ENCODE results near the gene LDLR.

The LDLR gene

DNA sequence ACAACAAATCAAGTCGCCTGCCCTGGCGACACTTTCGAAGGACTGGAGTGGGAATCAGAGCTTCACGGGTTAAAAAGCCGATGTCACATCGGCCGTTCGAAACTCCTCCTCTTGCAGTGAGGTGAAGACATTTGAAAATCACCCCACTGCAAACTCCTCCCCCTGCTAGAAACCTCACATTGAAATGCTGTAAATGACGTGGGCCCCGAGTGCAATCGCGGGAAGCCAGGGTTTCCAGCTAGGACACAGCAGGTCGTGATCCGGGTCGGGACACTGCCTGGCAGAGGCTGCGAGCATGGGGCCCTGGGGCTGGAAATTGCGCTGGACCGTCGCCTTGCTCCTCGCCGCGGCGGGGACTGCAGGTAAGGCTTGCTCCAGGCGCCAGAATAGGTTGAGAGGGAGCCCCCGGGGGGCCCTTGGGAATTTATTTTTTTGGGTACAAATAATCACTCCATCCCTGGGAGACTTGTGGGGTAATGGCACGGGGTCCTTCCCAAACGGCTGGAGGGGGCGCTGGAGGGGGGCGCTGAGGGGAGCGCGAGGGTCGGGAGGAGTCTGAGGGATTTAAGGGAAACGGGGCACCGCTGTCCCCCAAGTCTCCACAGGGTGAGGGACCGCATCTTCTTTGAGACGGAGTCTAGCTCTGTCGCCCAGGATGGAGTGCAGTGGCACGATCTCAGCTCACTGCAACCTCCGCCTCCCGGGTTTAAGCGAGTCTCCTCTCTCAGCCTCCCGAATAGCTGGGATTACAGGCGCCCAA is at the start of gene LDLR:
TSS of gene LDLR (plus strand) at position 210 of the 760 bp plus-strand sequence. CDS start at position 296, 86 bp downstream.
- peak; percentile 57 for DNase-seq (ENCODE audit: low read depth)

GRCh38 chr19:11041194-11041593 is 48.1 kb upstream of the LDLR start:
- no peak for DNase-seq (ENCODE audit: low read depth)

GRCh38 chr19:11041966-11042627 is 47.2 kb upstream of the LDLR start:
- no peak for DNase-seq (ENCODE audit: low read depth)

- no peak for DNase-seq (ENCODE audit: low read depth)
Observed at GRCh38 chr19:11044431-11044830, 44.8 kb upstream of the LDLR start.

GRCh38 chr19:11045536-11045935 is 43.7 kb upstream of the LDLR start:
- no peak for DNase-seq (ENCODE audit: low read depth)

GRCh38 chr19:11046605-11047354 is 42.5 kb upstream of the LDLR start:
- DNase-seq (ENCODE audit: low read depth) = no peak

GRCh38 chr19:11047866-11048265 is 41.4 kb upstream of the LDLR start:
- DNase-seq (ENCODE audit: low read depth) = no peak

DNA sequence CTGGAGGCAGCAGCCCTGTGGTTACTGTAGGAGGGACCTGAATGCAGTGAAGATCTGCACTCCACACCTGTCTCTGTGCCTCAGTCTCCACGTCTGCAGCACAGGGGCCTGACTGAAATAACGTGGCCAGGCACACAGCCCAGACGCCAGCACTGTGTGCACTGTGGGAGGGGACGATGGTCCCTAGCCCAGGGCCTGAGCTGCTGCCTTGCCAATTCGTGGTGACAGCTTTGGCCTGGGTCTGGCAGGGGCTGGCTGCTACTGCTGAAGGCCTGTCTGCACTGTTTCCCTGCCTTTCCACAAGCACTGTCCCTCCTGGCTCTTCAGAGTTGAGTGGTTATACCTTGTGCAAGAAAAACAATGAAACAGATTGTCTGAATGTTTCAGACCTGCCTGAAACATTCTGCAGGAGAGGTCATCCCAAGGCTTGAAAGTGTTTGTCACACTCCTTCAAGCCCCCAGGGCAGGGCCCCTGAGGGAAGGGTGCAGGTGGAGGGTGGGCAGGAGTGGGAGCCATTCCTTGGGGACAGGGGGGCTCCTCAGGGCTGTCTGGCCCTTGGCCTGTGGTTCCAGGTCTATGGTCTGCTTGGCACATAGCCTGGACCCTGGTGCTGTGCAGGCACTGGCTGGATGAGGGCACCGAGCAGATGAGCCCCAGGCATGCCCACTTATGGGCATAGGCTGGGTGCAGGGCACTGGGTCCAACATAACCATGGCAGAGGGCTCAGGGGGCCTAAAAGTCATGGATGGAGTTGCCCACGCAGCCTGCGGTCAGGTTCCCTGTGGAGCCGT is 38.7 kb upstream of the LDLR start:
- DNase-seq (ENCODE audit: low read depth) = no peak

- DNase-seq (ENCODE audit: low read depth) = no peak
Observed at GRCh38 chr19:11053817-11054195, 35.5 kb upstream of the LDLR start.

GRCh38 chr19:11054200-11054599 is 35.1 kb upstream of the LDLR start:
- DNase-seq (ENCODE audit: low read depth) = no peak

DNA sequence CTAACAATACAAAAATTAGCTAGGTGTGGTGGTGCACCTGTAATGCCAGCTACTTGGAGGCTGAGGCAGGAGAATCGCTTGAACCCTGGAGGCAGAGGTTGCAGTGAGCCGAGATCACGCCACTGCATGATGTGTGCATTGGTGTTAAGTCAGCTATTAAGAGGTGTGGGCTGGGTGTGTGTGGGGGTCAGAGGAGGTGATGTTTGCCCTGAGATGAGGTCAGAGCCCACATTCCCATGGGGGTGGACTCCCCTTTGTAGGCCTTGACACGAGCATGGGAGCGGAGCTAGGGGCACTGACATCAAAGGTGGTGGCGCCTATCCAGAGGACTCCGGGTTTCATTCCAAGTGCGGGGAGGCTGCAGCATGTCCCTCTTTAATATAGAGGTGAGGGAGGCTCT is 34.6 kb upstream of the LDLR start:
- no peak for DNase-seq (ENCODE audit: low read depth)

DNA sequence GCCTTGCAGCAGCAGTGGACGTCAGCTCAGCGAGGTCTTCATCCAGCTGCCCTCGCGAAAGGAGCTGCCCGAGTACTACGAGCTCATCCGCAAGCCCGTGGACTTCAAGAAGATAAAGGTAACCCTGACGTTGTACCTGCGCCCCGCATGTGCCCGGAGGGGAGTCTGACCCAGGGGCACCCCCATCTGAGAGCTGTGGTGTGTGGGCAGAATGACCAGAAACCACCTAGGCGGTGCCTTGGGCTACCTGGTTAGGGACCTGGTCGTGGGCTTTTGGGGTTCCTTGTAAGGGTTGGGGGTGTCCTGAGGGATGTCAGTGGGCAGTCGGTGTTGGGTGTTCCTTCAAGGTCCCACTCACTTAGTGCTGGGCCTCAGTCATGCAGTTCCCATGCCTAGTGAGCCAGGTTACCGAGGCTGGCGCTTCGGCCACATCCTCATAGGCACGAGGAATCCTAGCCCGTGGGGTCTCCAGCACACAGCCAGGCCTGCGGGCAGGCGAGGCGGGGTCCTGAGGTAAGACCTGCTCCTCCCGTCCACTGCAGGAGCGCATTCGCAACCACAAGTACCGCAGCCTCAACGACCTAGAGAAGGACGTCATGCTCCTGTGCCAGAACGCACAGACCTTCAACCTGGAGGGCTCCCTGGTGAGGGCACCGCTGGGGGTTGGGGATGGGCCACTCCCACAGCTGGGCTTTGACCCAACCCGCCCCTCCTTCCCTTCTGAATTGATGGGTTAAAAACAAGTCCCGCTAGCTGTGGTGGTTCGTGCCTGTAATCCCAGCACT is 30.8 kb upstream of the LDLR start:
- DNase-seq (ENCODE audit: low read depth) = no peak

DNA sequence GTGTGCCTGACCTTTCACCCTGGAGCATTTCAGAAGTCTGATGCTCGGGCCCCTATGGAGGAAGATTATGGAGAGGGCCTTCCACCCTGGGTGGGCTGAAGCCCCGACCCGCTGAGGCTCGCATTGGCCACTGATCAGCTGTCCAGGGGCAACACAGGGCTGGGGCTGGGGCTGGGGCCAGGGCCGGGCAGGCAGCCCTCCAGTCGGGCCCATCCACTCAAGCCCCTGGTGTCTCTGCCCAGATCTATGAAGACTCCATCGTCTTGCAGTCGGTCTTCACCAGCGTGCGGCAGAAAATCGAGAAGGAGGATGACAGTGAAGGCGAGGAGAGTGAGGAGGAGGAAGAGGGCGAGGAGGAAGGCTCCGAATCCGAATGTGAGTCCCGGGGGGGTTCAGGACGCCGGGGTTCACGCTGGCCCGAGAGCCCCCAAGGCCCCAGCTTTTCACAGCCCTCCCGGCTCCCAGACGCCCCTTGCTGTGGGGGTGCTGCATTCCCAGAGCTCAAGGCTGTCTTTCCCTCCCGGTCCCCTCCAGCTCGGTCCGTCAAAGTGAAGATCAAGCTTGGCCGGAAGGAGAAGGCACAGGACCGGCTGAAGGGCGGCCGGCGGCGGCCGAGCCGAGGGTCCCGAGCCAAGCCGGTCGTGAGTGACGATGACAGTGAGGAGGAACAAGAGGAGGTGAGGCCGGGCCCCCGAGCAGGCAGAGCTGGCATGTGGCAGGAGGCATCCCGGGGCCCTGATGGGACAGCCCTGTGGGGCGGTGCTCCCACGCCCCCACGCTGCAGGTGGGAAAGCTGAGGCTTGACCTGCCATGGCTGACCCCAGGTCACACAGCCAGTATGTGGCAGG is 29.5 kb upstream of the LDLR start:
- DNase-seq (ENCODE audit: low read depth) = no peak

DNA sequence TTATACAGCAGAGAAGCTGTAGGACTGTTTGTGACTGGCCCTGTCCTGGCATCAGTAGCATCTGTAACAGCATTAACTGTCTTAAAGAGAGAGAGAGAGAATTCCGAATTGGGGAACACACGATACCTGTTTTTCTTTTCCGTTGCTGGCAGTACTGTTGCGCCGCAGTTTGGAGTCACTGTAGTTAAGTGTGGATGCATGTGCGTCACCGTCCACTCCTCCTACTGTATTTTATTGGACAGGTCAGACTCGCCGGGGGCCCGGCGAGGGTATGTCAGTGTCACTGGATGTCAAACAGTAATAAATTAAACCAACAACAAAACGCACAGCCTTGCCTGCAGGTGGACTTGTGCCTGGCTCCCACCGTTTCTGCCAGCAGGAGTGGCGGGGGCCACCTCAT is 27.3 kb upstream of the LDLR start:
- no peak for DNase-seq (ENCODE audit: low read depth)

DNA sequence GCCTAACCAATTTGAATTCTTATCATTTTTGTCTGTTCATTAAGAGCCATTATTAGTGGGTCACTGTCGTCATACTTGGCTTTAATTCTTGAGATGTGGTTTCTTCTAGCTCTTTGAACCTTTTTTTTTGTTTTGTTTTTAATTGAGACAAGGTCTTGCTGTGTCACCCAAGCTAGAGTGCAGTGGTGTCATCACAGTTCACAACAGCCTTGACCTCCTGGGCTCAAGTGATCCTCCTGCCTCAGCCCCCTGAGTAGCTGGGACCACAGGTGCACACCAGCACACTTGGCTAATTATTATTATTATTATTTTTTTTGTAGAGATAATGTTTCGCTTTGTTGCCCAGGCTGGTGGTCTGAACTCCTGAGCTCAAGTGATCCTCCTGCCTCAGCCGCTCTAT is 25.8 kb upstream of the LDLR start:
- no peak for DNase-seq (ENCODE audit: low read depth)

GRCh38 chr19:11064831-11065303 is 24.4 kb upstream of the LDLR start:
- DNase-seq (ENCODE audit: low read depth) = no peak

DNA sequence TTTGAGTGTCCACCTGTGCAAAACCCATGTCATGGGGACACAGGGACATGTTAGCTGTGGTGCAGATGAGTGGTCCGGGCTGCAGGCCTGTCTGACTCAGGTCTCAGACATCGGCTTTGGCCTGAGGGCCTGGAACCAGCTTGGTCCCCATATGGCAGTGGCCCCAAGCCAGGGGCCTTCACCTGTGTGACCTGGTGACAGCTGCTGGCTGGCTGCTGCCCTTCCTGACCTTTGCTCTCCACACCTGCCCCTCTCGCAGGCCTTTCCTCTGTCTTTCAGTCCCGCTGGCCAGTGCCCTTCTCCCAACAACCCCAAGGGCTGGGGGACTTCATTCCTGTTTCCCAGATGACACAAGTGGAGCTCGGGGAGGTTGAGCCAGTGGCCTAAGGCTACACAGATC is 22.9 kb upstream of the LDLR start:
- no peak for DNase-seq (ENCODE audit: low read depth)

DNA sequence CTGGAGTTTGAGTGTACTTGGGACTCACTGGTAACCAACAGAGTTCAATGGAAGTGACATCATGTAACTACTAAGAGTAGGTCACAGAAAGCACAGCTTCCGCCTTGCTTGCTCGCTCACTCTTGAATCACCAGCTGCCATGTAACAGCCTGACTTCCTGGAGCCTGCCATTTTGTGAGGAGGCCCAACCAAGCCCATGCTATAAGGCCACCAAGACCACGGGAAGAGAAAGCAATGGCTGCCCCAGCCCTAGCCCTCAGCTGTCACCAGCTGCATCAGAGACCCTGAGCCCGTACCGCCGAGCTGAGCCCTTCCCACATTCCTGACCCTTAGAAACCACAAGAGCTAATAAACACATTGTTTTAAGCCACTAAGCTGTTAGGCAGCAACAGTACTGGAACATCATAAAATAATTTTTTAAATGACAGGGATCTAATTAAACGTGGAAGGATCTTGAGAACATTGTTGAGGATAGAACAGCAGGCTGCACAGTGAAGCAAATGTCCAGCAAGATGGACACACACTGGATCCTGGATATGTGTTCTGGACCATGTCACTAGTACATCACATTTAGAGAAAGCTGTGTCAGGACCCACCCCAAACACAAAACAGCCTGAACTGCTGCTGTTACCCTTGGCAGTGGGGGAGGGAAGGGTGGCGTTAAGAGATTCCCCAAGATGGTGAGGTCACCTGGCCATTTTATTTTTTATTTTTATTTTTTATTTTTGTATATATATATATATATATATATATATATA is 21.7 kb upstream of the LDLR start:
- DNase-seq (ENCODE audit: low read depth) = no peak

DNA sequence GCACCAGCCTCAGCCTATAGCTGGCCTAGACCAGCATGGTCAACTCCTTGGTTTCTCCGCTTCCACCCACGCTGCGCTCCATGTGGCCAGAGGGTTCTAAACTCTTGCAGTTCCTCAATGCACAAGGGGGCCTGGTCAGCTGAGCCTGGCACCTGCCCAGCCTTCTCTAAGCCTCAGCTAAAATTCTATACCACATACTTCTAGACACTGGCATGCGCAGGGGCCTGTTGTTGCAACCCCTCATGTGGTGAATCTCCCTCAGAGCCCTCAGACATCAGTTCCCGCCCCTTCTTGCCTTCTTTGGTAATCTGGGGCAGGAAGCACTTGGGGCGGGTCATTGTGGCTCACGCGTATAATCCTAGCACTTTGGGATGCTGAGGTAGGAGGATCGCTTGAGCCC is 19.7 kb upstream of the LDLR start:
- no peak for DNase-seq (ENCODE audit: low read depth)

DNA sequence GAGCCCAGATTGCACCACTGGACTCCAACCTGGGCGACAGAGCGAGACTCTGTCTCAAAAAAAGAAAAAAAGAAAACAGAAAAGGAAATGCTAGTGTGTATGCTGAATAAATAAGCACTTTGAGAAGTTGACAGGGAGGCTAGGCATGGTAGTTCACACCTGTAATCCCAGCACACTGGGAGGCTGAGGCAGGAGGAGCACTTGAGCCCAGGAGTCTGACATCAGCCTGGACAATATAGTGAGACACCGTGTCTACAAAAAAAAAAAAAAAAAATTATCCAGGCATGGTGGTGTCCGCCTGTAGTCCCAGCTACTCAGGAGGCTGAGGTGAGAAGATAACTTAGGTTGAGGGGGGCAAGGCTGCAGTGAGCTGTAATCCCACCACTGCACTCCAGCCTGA is 19.1 kb upstream of the LDLR start:
- DNase-seq (ENCODE audit: low read depth) = no peak
